Neural progenitor cell (in vitro differentiated cells): ENCODE measurements around the gene SLC4A4. TPM values are rescaled to one million over a fixed set of nuclear protein-coding genes. Genes with fewer than 3 reads are reported as not detected.

Source experiments
- DNase-seq: peaks from one replicate; pipeline ENCODE4 v3.0.0-alpha.2; 2016; ENCODE audit warnings: low spot score
- H2AFZ ChIP-seq: fragments of 200-600 bp; sonication (generic); replicated peaks from 2 replicates; pipeline ENCODE4 v1.6.1; 2016; ENCODE audit warnings: antibody characterized with exemption
- H3F3A ChIP-seq: fragments of 200-600 bp; sonication (generic); 2 replicates; pipeline ENCODE4 v1.6.1; 2016; ENCODE audit warnings: antibody characterized with exemption, low read depth
- H3K27ac ChIP-seq: fragments of 200-600 bp; sonication (generic); 2 replicates; pipeline ENCODE4 v1.5.1; 2016; ENCODE audit warnings: mild to moderate bottlenecking
- H3K27me3 ChIP-seq: fragments of 200-600 bp; sonication (generic); 2 replicates; pipeline ENCODE4 v1.6.1; 2016; ENCODE audit warnings: mild to moderate bottlenecking, moderate library complexity
- H3K36me3 ChIP-seq: fragments of 200-600 bp; sonication (generic); 2 replicates; pipeline ENCODE4 v1.5.1; 2016
- H3K4me1 ChIP-seq: fragments of 200-600 bp; sonication (generic); 2 replicates; pipeline ENCODE4 v1.6.1; 2016; ENCODE audit warnings: mixed run types
- H3K4me2 ChIP-seq: fragments of 200-600 bp; sonication (generic); 2 replicates; pipeline ENCODE4 v1.6.1; 2016
- H3K4me3 ChIP-seq: fragments of 200-600 bp; sonication (generic); 2 replicates; pipeline ENCODE4 v1.5.1; 2016
- H3K79me2 ChIP-seq: fragments of 200-600 bp; sonication (generic); 2 replicates; pipeline ENCODE4 v1.6.1; 2016; ENCODE audit warnings: low read depth
- H3K9ac ChIP-seq: fragments of 200-600 bp; sonication (generic); 2 replicates; pipeline ENCODE4 v1.6.1; 2016
- H3K9me3 ChIP-seq: fragments of 200-600 bp; sonication (generic); 2 replicates; pipeline ENCODE4 v1.5.1; 2016; ENCODE audit warnings: low read depth
- H4K20me1 ChIP-seq: fragments of 200-600 bp; sonication (generic); 2 replicates; pipeline ENCODE4 v1.6.1; 2016; ENCODE audit warnings: low read depth
- H3K27ac Mint-ChIP-seq: 3 replicates; pipeline ENCODE4 v1.8.0; 2021; ENCODE audit warnings: mixed read lengths
- H3K27me3 Mint-ChIP-seq: 2 replicates; pipeline ENCODE4 v1.8.0; 2022; ENCODE audit warnings: low read depth, mild to moderate bottlenecking, inconsistent platforms, moderate library complexity, mixed read lengths; ENCODE audit not compliant: insufficient read depth
- H3K36me3 Mint-ChIP-seq: 3 replicates; pipeline ENCODE4 v1.8.0; 2021; ENCODE audit warnings: mixed read lengths
- H3K4me1 Mint-ChIP-seq: 3 replicates; pipeline ENCODE4 v1.8.0; 2021; ENCODE audit warnings: mixed read lengths
- H3K4me3 Mint-ChIP-seq: 3 replicates; pipeline ENCODE4 v1.8.0; 2021; ENCODE audit warnings: mild to moderate bottlenecking, moderate library complexity, mixed read lengths
- H3K9me3 Mint-ChIP-seq: 3 replicates; pipeline ENCODE4 v1.8.0; 2020; ENCODE audit warnings: mixed read lengths
- CTCF ChIP-seq: fragments of 200-600 bp; sonication (generic); IDR thresholded peaks from 2 replicates; pipeline ENCODE4 v1.5.1; 2017; ENCODE audit warnings: antibody characterized with exemption, mild to moderate bottlenecking
- EZH2 ChIP-seq: fragments of 200-600 bp; sonication (generic); IDR thresholded peaks from 2 replicates; pipeline ENCODE4 v1.6.1; 2017; ENCODE audit warnings: antibody characterized with exemption, mild to moderate bottlenecking, moderate library complexity
- EZH2phosphoT487 ChIP-seq: fragments of 200-600 bp; sonication (generic); IDR thresholded peaks from 2 replicates; pipeline ENCODE4 v1.6.1; 2017; ENCODE audit warnings: antibody characterized with exemption
- total RNA-seq: library from RNA; depleted of rRNA; stranded (reverse); fragments of >200 nt; gene quantifications from 2 replicates; pipeline ENCODE4 v1.2.3, GENCODE V29; 2015; ENCODE audit warnings: low replicate concordance

The SLC4A4 gene
- total RNA-seq, 1 donor from 2014 or later: not detected

- Histone ChIP-seq H3K4me1 (no peaks in the 10 kb centered on the region), H3K9ac (no peak overlapping the region), H4K20me1 (no peaks in the 10 kb centered on the region), H3K9me3 (no peaks in the 10 kb centered on the region), H3F3A (no peaks in the 10 kb centered on the region), H3K36me3 (no peaks in the 10 kb centered on the region), H3K4me2 (no peak overlapping the region), H3K79me2 (no peaks in the 10 kb centered on the region), H3K4me3 (no peak overlapping the region), H3K27me3 (no peaks in the 10 kb centered on the region), H2AFZ (no peak overlapping the region), H3K27ac (no peak overlapping the region)
- TF ChIP-seq CTCF (no peak), EZH2 (no peak), EZH2phosphoT487 (no peak)
- Mint-ChIP-seq H3K4me1 (no peaks in the 10 kb centered on the region), H3K27ac (no peak overlapping the region), H3K9me3 (no peaks in the 10 kb centered on the region), H3K27me3 (no peaks in the 10 kb centered on the region), H3K36me3 (no peaks in the 10 kb centered on the region), H3K4me3 (no peak overlapping the region)
- DNase-seq: no peak
These were observed 159.8 kb downstream of the SLC4A4 start for GRCh38 chr4:71498625-71499024.

- Mint-ChIP-seq H3K27ac (no peak overlapping the region), H3K27me3 (no peaks in the 10 kb centered on the region), H3K4me3 (no peak overlapping the region), H3K9me3 (peaks cover 2% of the 10 kb centered on the region), H3K4me1 (no peaks in the 10 kb centered on the region), H3K36me3 (no peaks in the 10 kb centered on the region)
- H3K9ac ChIP-seq: no peak overlapping the region
- H4K20me1 ChIP-seq: no peaks in the 10 kb centered on the region
- H3K36me3 ChIP-seq: no peaks in the 10 kb centered on the region
- H2AFZ ChIP-seq: no peak overlapping the region
- TF ChIP-seq EZH2 (no peak), CTCF (no peak), EZH2phosphoT487 (no peak)
- H3F3A ChIP-seq: no peaks in the 10 kb centered on the region
- H3K79me2 ChIP-seq: no peaks in the 10 kb centered on the region
- no peak for DNase-seq
- H3K27ac ChIP-seq: no peak overlapping the region
- no peak overlapping the region for H3K4me3 ChIP-seq
- no peaks in the 10 kb centered on the region for H3K4me1 ChIP-seq
- no peaks in the 10 kb centered on the region for H3K27me3 ChIP-seq
- no peak overlapping the region for H3K4me2 ChIP-seq
- no peaks in the 10 kb centered on the region for H3K9me3 ChIP-seq
These were observed 163.2 kb downstream of the SLC4A4 start for GRCh38 chr4:71501992-71502391.

GRCh38 chr4:71518283-71518989 lies 179.6 kb downstream of the SLC4A4 start:
- H3K36me3 ChIP-seq: no peaks in the 10 kb centered on the region
- H3K4me1 Mint-ChIP-seq: no peaks in the 10 kb centered on the region
- no peak for DNase-seq
- H3K79me2 ChIP-seq: no peaks in the 10 kb centered on the region
- no peaks in the 10 kb centered on the region for H3K27me3 ChIP-seq
- no peak overlapping the region for H3K4me2 ChIP-seq
- H3K4me3 Mint-ChIP-seq: no peak overlapping the region
- no peaks in the 10 kb centered on the region for H3F3A ChIP-seq
- H4K20me1 ChIP-seq: no peaks in the 10 kb centered on the region
- H2AFZ ChIP-seq: no peak overlapping the region
- no peak overlapping the region for H3K4me3 ChIP-seq
- H3K27ac Mint-ChIP-seq: no peak overlapping the region
- no peaks in the 10 kb centered on the region for H3K9me3 ChIP-seq
- H3K9me3 Mint-ChIP-seq: peaks cover 2% of the 10 kb centered on the region
- no peaks in the 10 kb centered on the region for H3K27me3 Mint-ChIP-seq
- H3K9ac ChIP-seq: no peak overlapping the region
- H3K36me3 Mint-ChIP-seq: no peaks in the 10 kb centered on the region
- no peaks in the 10 kb centered on the region for H3K4me1 ChIP-seq
- no peak overlapping the region for H3K27ac ChIP-seq
- TF ChIP-seq EZH2phosphoT487 (no peak), EZH2 (no peak), CTCF (no peak)
